DND-41 (cell line): Measurements from ENCODE around the gene TEX11.
"Not testable (repeated sequence)": the region's sequence is repeated elsewhere in the genome, so short reads cannot be mapped to it uniquely, and the experiment has no call there.

Experiments
- ATAC-seq: fragments of 200-7000 bp; cut with Tn5 transposase; 3 replicates; pipeline ENCODE4 v1.9.1; 2021; ENCODE audit warnings: low read depth; ENCODE audit not compliant: insufficient read depth
- DNase-seq: peaks from one replicate; pipeline ENCODE4 v3.0.0-alpha.2; 2020
- H2AFZ ChIP-seq: 2 replicates; pipeline ENCODE4 v1.6.0; 2012; ENCODE audit warnings: low read depth, low read length
- H3K27ac ChIP-seq: 2 replicates; pipeline ENCODE4 v1.5.1; 2012; ENCODE audit warnings: low read length, inconsistent platforms
- H3K27me3 ChIP-seq: fragments of 200-600 bp; sonication (generic); 2 replicates; pipeline ENCODE4 v1.6.0; 2012; ENCODE audit warnings: low read length, mild to moderate bottlenecking, inconsistent platforms; ENCODE audit not compliant: insufficient read depth, poor library complexity
- H3K36me3 ChIP-seq: 2 replicates; pipeline ENCODE4 v1.5.1; 2012; ENCODE audit warnings: low read length, inconsistent platforms; ENCODE audit not compliant: insufficient read depth
- H3K4me1 ChIP-seq: 2 replicates; pipeline ENCODE4 v1.5.1; 2012; ENCODE audit warnings: mild to moderate bottlenecking, low read length; ENCODE audit not compliant: insufficient read depth
- H3K4me2 ChIP-seq: 2 replicates; pipeline ENCODE4 v1.6.0; 2012; ENCODE audit warnings: mild to moderate bottlenecking, moderate library complexity, low read length, inconsistent platforms; ENCODE audit not compliant: insufficient read depth
- H3K4me3 ChIP-seq, 2 experiments: fragments of 200-600 bp in 1 of 2; shearing (Covaris generic) in 1 of 2; 2 replicates each; pipeline ENCODE4 v1.5.1; 2012 to 2016; ENCODE audit warnings: inconsistent platforms in 2 of 2, low read length in 2 of 2, mild to moderate bottlenecking in 2 of 2, low read depth in 1 of 2, moderate library complexity in 1 of 2
- H3K79me2 ChIP-seq: 2 replicates; pipeline ENCODE4 v1.6.0; 2012; ENCODE audit warnings: low read length, inconsistent platforms; ENCODE audit not compliant: insufficient read depth
- H3K9ac ChIP-seq: 2 replicates; pipeline ENCODE4 v1.6.0; 2012; ENCODE audit warnings: low read depth, mild to moderate bottlenecking, inconsistent platforms, low read length, moderate library complexity
- H3K9me3 ChIP-seq: 2 replicates; pipeline ENCODE4 v1.5.1; 2012; ENCODE audit warnings: low read length, moderate library complexity, mild to moderate bottlenecking, inconsistent platforms; ENCODE audit not compliant: insufficient read depth, severe bottlenecking
- H4K20me1 ChIP-seq: 2 replicates; pipeline ENCODE4 v1.6.0; 2012; ENCODE audit warnings: low read length; ENCODE audit not compliant: insufficient read depth
- CTCF ChIP-seq: IDR thresholded peaks from 2 replicates; pipeline ENCODE4 v1.5.1; 2012; ENCODE audit warnings: borderline replicate concordance, low read length, moderate library complexity, mild to moderate bottlenecking; ENCODE audit not compliant: poor library complexity, severe bottlenecking; ENCODE audit errors: extremely low read depth
- EZH2 ChIP-seq: IDR thresholded peaks from 3 replicates; pipeline ENCODE4 v1.6.1; 2012; ENCODE audit warnings: borderline replicate concordance, low read depth, mild to moderate bottlenecking, moderate library complexity, low read length, inconsistent platforms; ENCODE audit not compliant: severe bottlenecking

Gene TEX11

GRCh38 chrX:70535198-70535597 lies 373.3 kb downstream of the TEX11 start:
- no peak for ATAC-seq
- H3K9me3 ChIP-seq, result no peaks in the 10 kb centered on the region

GRCh38 chrX:70527610-70528345 lies 380.7 kb downstream of the TEX11 start:
- DNase-seq, result no peak
- TF ChIP-seq EZH2, result no peak
- no peak for TF ChIP-seq CTCF
- H3K4me3 ChIP-seq, result no peak overlapping the region

More at GRCh38 chrX:70535198-70535597, 373.3 kb downstream of the TEX11 start:
- H3K27ac ChIP-seq, result no peak overlapping the region
- DNase-seq, result no peak
- no peaks in the 10 kb centered on the region for H4K20me1 ChIP-seq
- no peak overlapping the region for H3K9ac ChIP-seq
- TF ChIP-seq CTCF (no peak), EZH2 (no peak)
- no peaks in the 10 kb centered on the region for H3K79me2 ChIP-seq
- H3K4me1 ChIP-seq, result no peaks in the 10 kb centered on the region
- H3K4me2 ChIP-seq, result no peak overlapping the region
- no peak overlapping the region for H3K4me3 ChIP-seq
- H2AFZ ChIP-seq, result no peak overlapping the region
- no peaks in the 10 kb centered on the region for H3K36me3 ChIP-seq
- H3K27me3 ChIP-seq, result no peaks in the 10 kb centered on the region

GRCh38 chrX:70527053-70527452 lies 381.5 kb downstream of the TEX11 start:
- DNase-seq (no peak), ATAC-seq (no peak)
- Histone ChIP-seq H4K20me1 (no peaks in the 10 kb centered on the region), H3K9ac (no peak overlapping the region), H3K9me3 (no peaks in the 10 kb centered on the region), H3K79me2 (no peaks in the 10 kb centered on the region), H3K4me3 (no peak overlapping the region), H3K4me2 (no peak overlapping the region), H3K27ac (no peak overlapping the region), H3K4me1 (no peaks in the 10 kb centered on the region), H2AFZ (no peak overlapping the region), H3K27me3 (no peaks in the 10 kb centered on the region), H3K36me3 (no peaks in the 10 kb centered on the region)
- no peak for TF ChIP-seq EZH2
- TF ChIP-seq CTCF, result no peak

More at GRCh38 chrX:70527610-70528345, 380.7 kb downstream of the TEX11 start:
- H3K79me2 ChIP-seq, result no peaks in the 10 kb centered on the region
- H3K36me3 ChIP-seq, result no peaks in the 10 kb centered on the region
- no peaks in the 10 kb centered on the region for H3K4me1 ChIP-seq
- H4K20me1 ChIP-seq, result no peaks in the 10 kb centered on the region
- no peak overlapping the region for H3K4me2 ChIP-seq
- H3K9ac ChIP-seq, result no peak overlapping the region
- H3K27me3 ChIP-seq, result no peaks in the 10 kb centered on the region
- H2AFZ ChIP-seq, result no peak overlapping the region
- H3K9me3 ChIP-seq, result no peaks in the 10 kb centered on the region
- no peak for ATAC-seq
- no peak overlapping the region for H3K27ac ChIP-seq

GRCh38 chrX:70525733-70526132 lies 382.8 kb downstream of the TEX11 start:
- TF ChIP-seq EZH2 (no peak), CTCF (no peak)
- no peak overlapping the region for H3K4me3 ChIP-seq
- no peak overlapping the region for H3K9ac ChIP-seq
- H3K27me3 ChIP-seq, result no peaks in the 10 kb centered on the region
- DNase-seq, result no peak
- no peaks in the 10 kb centered on the region for H3K9me3 ChIP-seq
- no peak overlapping the region for H3K4me2 ChIP-seq
- no peaks in the 10 kb centered on the region for H4K20me1 ChIP-seq
- no peak for ATAC-seq
- H3K4me1 ChIP-seq, result no peaks in the 10 kb centered on the region
- H3K79me2 ChIP-seq, result no peaks in the 10 kb centered on the region
- no peak overlapping the region for H3K27ac ChIP-seq
- H2AFZ ChIP-seq, result no peak overlapping the region
- no peaks in the 10 kb centered on the region for H3K36me3 ChIP-seq

GRCh38 chrX:70515692-70516091 lies 392.8 kb downstream of the TEX11 start:
- H3K36me3 ChIP-seq, H3K9me3 ChIP-seq, H3K4me1 ChIP-seq, ATAC-seq, H2AFZ ChIP-seq, H3K27me3 ChIP-seq, H3K4me3 ChIP-seq, H4K20me1 ChIP-seq, H3K79me2 ChIP-seq, DNase-seq, H3K27ac ChIP-seq, H3K9ac ChIP-seq, H3K4me2 ChIP-seq: not testable (repeated sequence)
